ENCODE measurements around the gene CRYZL1. TPM values are rescaled to one million over a fixed set of nuclear protein-coding genes. Genes with fewer than 3 reads are reported as not detected.
"Not testable (repeated sequence)": the region's sequence is repeated elsewhere in the genome, so short reads cannot be mapped to it uniquely, and the experiment has no call there.

The CRYZL1 gene
- total RNA-seq, 1 experiment from 2014 or later: 46.6 TPM

GRCh38 chr21:33618407-33618806, 23.1 kb downstream of the CRYZL1 start:
- BruUV-seq (replicated peaks): no TSS peak
- ChIA-PET CTCF (no interaction called here), POLR2A (ENCODE audit: low non-redundant PET) (no interaction called here)
- Histone ChIP-seq H3K27me3 (replicated peaks; ENCODE audit: insufficient read depth, low read depth, low read length, poor library complexity) (no peaks in the 10 kb centered on the region), H3K4me3 (ENCODE audit: low read depth, low read length, poor library complexity, severe bottlenecking) (no peak overlapping the region), H3K36me3 (ENCODE audit: insufficient read depth, low read length, poor library complexity, severe bottlenecking) (peaks cover 25% of the 10 kb centered on the region), H3K4me1 (ENCODE audit: insufficient read depth, low read length, poor library complexity, severe bottlenecking) (no peaks in the 10 kb centered on the region), H3K9me3 (ENCODE audit: low read depth, low read length, poor library complexity, severe bottlenecking) (no peaks in the 10 kb centered on the region), H3K27ac (ENCODE audit: low read depth, low read length, poor library complexity, severe bottlenecking) (no peak overlapping the region)
- intact Hi-C loops (cut with micrococcal nuclease; ENCODE audit: unreplicated experiment): no loop called here
- TF ChIP-seq EZH2 (IDR thresholded peaks at IDR 0.05; ENCODE audit: borderline replicate concordance, low read depth, low read length, poor library complexity, severe bottlenecking) (no peak), CTCF (conservative IDR thresholded peaks at IDR 0.05; ENCODE audit: low read depth, low read length) (no peak)
- no peak for DNase-seq (ENCODE audit: low spot score)

DNA sequence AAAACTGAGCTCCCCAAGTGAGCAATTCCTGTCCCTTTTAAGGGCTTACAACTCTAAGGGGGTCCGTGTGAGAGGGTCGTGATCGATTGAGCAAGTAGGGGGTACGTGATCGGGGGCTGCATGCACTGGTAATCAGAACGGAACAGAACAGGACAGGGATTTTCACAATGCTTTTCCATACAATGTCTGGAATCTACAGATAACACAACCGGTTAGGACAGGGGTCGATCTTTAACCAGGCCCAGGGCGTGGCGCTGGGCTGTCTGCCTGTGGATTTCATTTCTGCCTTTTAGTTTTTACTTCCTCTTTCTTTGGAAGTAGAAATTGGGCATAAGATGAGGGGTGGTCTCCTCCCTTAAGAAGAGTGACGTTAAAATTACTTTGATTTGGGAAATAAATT, 24.0 kb downstream of the CRYZL1 start:
- BruUV-seq (replicated peaks); DNase-seq (ENCODE audit: low spot score); H3K4me1 ChIP-seq (ENCODE audit: insufficient read depth, low read length, poor library complexity, severe bottlenecking); H3K27ac ChIP-seq (ENCODE audit: low read depth, low read length, poor library complexity, severe bottlenecking); H3K4me3 ChIP-seq (ENCODE audit: low read depth, low read length, poor library complexity, severe bottlenecking); intact Hi-C loops (cut with micrococcal nuclease; ENCODE audit: unreplicated experiment); H3K27me3 ChIP-seq (replicated peaks; ENCODE audit: insufficient read depth, low read depth, low read length, poor library complexity); H3K9me3 ChIP-seq (ENCODE audit: low read depth, low read length, poor library complexity, severe bottlenecking); POLR2A ChIA-PET (ENCODE audit: low non-redundant PET); CTCF ChIA-PET: not testable (repeated sequence)
- H3K36me3 ChIP-seq (ENCODE audit: insufficient read depth, low read length, poor library complexity, severe bottlenecking): peaks cover 30% of the 10 kb centered on the region

DNA sequence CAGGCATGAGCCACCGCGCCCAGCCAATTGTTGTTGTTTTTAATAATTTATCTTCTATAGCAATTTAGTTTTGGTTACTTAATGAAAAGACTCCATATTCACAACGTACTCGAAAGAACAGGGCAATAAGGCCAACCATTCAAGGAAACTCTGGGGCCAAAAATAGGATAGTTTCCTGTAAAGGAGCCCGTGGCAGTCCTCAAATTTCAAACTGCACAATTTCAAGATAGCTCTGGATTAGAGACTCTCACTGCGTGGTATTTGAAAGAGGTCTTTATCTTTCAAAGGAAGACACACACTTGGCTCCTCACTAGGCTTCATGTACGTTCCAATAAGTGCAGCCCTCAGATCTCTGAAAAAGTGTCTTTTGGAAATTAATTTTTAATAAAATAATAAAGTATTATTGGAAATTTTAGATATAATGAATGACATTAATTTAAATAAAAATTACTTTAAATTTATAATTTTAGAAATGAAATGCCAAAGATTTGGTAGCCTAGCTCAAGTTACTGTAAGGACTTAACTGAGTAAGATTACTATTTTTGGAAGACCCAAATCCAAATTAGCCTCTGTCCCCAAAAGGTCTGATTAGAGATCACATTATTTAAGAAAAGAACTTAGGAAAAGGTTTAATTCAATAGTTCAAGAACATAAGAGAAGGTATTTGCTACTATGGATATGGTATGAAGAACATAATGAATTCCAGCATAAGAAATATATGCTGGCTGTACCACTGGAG, 30.4 kb downstream of the CRYZL1 start:
- intact Hi-C loops (cut with micrococcal nuclease; ENCODE audit: unreplicated experiment): no loop called here
- no TSS peak for BruUV-seq (replicated peaks)
- no peak for TF ChIP-seq EZH2 (IDR thresholded peaks at IDR 0.05; ENCODE audit: borderline replicate concordance, low read depth, low read length, poor library complexity, severe bottlenecking)
- no peak for TF ChIP-seq CTCF (conservative IDR thresholded peaks at IDR 0.05; ENCODE audit: low read depth, low read length)
- H3K4me3 ChIP-seq (ENCODE audit: low read depth, low read length, poor library complexity, severe bottlenecking): no peak overlapping the region
- no peaks in the 10 kb centered on the region for H3K27me3 ChIP-seq (replicated peaks; ENCODE audit: insufficient read depth, low read depth, low read length, poor library complexity)
- H3K4me1 ChIP-seq (ENCODE audit: insufficient read depth, low read length, poor library complexity, severe bottlenecking): no peaks in the 10 kb centered on the region
- POLR2A ChIA-PET (ENCODE audit: low non-redundant PET): no interaction called here
- no peaks in the 10 kb centered on the region for H3K9me3 ChIP-seq (ENCODE audit: low read depth, low read length, poor library complexity, severe bottlenecking)
- H3K36me3 ChIP-seq (ENCODE audit: insufficient read depth, low read length, poor library complexity, severe bottlenecking): peaks cover 18% of the 10 kb centered on the region
- H3K27ac ChIP-seq (ENCODE audit: low read depth, low read length, poor library complexity, severe bottlenecking): no peak overlapping the region
- DNase-seq (ENCODE audit: low spot score): no peak
- CTCF ChIA-PET: interaction anchor here (0.9 kb wide), 1 partner anchor 13 kb away, joined by 3 read pairs; no protein-coding TSS in a partner anchor

DNA sequence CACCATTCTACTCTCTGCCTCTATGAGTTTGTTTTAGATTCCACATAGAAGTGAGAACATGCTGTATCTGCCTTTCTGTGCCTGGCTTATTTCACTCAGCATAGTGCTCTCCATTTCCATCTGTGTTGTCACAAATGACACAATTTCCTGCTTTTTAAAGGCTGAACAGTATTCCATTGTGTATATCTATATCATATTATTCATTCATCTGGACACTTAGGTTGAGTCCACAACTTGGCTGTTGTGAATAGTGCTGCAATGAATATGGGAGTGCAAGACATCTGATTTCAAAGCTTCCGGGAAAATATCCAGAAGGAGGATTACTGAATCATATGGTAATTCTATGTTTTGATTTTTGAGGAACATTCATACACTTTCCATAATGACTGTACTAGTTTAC, 33.0 kb downstream of the CRYZL1 start:
- BruUV-seq (replicated peaks): no TSS peak
- no peak overlapping the region for H3K27ac ChIP-seq (ENCODE audit: low read depth, low read length, poor library complexity, severe bottlenecking)
- intact Hi-C loops (cut with micrococcal nuclease; ENCODE audit: unreplicated experiment): loop anchor here (5.0 to 10.0 kb wide), 2 partner anchors 286 to 406 kb away; no protein-coding TSS in a partner anchor
- TF ChIP-seq EZH2 (IDR thresholded peaks at IDR 0.05; ENCODE audit: borderline replicate concordance, low read depth, low read length, poor library complexity, severe bottlenecking): no peak
- no peak for TF ChIP-seq CTCF (conservative IDR thresholded peaks at IDR 0.05; ENCODE audit: low read depth, low read length)
- DNase-seq (ENCODE audit: low spot score): no peak
- no peaks in the 10 kb centered on the region for H3K4me1 ChIP-seq (ENCODE audit: insufficient read depth, low read length, poor library complexity, severe bottlenecking)
- ChIA-PET CTCF (interaction anchor here (0.5 to 1.0 kb wide), 3 partner anchors 12 to 50 kb away, joined by 3 read pairs; partner anchors contain the start of gene DONSON), POLR2A (ENCODE audit: low non-redundant PET) (no interaction called here)
- H3K36me3 ChIP-seq (ENCODE audit: insufficient read depth, low read length, poor library complexity, severe bottlenecking): peaks cover 29% of the 10 kb centered on the region
- H3K9me3 ChIP-seq (ENCODE audit: low read depth, low read length, poor library complexity, severe bottlenecking): no peaks in the 10 kb centered on the region
- H3K4me3 ChIP-seq (ENCODE audit: low read depth, low read length, poor library complexity, severe bottlenecking): no peak overlapping the region
- H3K27me3 ChIP-seq (replicated peaks; ENCODE audit: insufficient read depth, low read depth, low read length, poor library complexity): no peaks in the 10 kb centered on the region
